HG03159 (cell line): ENCODE measurements around the gene PTPRB.

Experiments used
- ATAC-seq: cut with Tn5 transposase; IDR thresholded peaks from one replicate; pipeline ENCODE4 v1.9.1; 2021; ENCODE audit warnings: mild to moderate bottlenecking, moderate library complexity; ENCODE audit not compliant: unreplicated experiment

The PTPRB gene

DNA sequence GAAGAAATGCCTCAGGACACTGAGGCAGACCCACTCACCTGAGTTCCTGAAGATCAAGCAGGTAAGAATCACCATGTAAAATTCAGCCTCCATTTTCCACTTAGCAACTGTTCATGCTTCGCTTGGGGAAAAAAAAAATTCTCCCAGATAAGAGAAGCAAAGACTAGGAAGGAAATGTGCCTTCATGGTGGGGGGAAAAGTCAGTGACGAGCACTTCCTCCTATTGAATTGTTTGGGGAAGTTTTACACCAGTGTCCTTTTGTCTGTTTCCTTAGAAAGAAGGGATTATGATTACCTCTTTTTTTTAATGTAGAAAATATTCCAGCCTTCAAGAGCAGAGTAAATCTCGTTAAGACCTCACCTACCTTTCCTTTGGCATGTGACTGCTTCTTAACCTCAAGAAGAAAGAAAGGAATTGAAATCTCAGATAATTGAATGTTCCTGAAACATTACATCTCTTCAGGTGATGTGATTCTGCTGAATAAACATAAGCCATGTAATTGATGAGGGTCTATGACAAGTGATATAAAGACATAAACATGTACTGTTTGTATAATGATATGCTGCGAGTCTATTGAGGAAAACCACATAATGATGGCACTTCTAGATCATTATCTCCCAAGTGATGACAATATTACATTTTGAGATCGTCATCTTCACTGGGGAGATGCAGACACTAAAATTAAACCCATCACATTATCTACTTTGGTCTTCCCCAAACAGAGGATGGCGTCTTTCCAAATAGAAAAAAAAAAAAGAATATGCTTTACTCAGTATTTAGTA lies at the start of gene PTPRB:
Gene PTPRB, minus strand, starts transcription at position 127 of the 783 bp plus-strand sequence. Its CDS starts 34 bp downstream, at position 93.
- no peak for ATAC-seq

DNA sequence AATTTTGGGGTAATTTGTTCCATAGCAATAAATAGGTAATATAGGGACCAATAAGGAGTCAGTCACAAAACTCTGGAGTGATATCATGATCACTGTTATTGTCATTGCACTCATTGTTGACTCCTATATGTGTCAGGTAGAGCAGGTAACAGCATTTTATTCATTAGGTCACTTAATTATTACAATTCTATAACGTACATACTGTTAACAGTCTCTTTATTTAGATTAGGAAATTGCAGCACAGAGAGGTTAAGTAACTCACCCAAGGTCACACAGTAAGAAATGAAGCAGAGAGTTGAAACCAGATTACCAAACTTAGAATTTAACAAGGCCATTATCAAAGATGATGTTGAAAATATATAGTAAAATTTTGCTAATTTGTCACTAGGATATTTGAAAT lies 49.7 kb upstream of the PTPRB start:
- no peak for ATAC-seq

DNA sequence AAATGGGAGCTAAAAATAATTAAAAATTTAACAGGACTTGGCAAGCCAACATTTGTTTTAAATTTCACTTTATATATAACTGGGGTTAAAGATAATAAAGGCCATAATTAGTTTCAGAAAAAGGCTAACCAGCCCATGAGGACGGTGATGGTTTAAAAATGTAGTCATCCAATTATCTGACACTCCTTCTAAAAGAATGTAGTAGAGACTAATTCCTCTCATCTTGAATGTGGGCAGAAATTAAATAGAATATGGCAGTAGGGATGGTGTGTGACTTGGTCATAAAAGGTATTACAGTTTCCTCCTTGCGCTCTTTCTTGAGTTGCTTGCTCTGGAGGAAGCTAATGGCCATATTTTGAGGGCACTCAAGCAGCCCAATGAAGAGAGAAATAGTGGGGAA lies 49.1 kb upstream of the PTPRB start:
- no peak for ATAC-seq

- ATAC-seq = no peak
These were observed 46.7 kb upstream of the PTPRB start for GRCh38 chr12:70683976-70684375.

DNA sequence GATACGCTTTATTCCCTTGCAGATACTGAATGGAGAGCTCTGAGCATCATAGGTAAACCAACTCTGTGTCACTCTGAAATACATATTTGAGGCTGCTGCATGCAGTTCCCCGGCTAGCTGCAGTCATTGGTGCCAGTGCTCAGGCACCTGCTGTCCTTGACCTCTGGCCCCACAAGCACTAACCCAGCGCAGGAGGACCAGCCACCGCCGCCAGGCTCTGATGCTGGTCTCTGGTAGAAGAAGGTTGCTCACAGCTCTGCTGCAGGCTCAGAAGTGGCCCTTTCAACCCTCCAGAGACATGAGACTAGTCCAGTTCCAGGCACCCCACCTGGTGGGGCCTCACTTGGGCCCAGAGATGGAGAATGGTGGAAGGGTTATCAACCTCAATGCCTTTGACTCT lies 34.5 kb upstream of the PTPRB start:
- ATAC-seq = no peak

- no peak for ATAC-seq
These were observed 33.7 kb upstream of the PTPRB start for GRCh38 chr12:70670948-70671347.

GRCh38 chr12:70667253-70667652 lies 30.0 kb upstream of the PTPRB start:
- ATAC-seq = no peak

DNA sequence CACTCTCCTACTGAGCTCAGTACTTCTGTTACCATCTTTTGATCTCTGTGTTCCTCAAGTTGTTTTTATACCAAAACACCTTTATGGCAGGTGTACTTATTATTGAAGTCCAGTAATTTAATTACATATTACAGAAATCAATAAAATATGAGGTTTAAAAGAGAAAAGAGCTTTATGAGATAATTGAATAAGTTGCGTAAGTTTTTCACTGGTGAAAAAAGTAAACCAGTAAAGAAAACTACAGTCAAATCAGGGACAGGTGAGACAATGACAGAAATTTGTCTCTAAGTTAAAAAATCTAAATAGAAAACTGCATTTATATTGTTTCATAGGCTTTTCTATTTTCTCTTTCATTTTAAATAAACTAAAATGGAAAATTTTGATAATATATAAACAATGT lies 29.1 kb upstream of the PTPRB start:
- no peak for ATAC-seq

GRCh38 chr12:70664465-70664881 lies 27.2 kb upstream of the PTPRB start:
- ATAC-seq = no peak

DNA sequence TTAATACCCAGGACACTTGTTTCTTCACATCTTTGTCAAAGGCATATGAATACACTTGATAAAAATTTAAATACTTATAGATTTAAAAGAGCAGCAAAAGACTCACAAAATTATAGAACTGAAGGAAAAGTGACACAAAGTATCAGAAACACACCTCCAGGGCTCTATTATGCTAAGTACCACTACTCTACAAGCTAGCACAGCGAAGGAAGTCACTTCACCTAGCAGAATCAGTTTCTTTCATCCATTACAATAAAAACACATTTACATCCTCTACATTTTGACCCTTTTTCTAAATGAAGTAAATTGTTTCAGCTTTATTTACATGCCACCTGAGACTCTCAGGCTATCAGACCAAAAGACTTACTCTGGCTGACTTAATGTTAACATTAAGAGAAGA lies 26.6 kb upstream of the PTPRB start:
- ATAC-seq = no peak

DNA sequence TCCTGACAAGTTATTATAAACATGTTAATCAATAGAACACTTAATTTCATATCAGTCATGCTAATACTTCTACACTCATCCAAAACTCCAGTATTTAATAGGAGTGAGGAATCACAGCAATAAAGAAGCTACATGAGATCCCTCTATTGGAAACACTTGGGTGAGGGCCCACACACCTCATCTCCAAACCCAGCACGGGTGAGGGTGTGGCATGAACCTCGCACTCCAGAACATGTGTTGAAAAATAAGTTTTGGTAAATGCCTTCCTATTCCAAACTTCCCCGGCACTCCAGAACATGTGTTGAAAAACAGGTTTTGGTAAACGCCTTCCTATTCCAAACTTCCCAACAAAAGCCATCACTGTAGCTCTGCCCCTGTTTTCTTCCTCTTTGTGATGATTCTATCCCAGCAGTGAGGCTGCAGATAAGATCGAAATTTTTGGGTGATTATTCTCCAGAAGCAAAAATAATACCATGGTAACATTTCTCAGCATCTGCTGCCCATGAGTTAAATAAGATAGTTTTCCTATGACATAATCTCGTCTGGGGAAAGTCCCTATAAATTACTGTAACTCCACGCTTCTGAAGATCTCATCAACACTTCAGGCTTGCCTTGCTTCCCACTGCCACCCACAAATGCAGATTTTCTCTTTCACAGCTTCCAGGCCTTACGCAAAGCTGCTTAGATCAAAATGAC lies 24.4 kb upstream of the PTPRB start:
- no peak for ATAC-seq

GRCh38 chr12:70660620-70661219 lies 23.5 kb upstream of the PTPRB start:
- no peak for ATAC-seq

DNA sequence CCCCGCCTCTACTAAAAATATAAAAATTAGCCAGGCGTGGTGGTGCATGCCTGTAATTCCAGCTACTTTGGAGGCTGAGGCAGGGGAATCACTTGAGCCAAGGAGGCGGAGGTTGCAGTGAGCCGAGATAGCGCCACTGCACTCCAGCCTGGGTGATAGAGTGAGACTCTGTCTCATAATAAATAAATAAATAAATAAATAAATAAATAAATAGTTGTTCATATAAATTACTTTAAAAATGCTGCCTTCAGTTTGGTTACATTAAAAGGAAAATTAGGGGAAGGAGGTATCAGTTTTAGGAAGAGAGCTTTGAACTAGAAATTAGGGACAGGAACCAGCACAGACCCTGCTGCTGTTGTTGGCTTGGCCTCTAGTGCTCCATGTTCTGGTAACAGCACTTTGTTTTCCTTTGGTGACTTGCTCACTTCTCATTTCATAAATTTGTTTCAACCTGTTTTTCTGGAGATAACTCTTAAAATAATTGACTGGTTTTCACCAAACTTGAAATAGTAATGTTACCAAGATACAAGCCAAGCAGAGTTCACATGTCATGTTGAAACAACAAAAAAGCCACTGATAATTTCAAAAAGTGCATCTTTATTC lies 22.9 kb upstream of the PTPRB start:
- ATAC-seq = no peak

DNA sequence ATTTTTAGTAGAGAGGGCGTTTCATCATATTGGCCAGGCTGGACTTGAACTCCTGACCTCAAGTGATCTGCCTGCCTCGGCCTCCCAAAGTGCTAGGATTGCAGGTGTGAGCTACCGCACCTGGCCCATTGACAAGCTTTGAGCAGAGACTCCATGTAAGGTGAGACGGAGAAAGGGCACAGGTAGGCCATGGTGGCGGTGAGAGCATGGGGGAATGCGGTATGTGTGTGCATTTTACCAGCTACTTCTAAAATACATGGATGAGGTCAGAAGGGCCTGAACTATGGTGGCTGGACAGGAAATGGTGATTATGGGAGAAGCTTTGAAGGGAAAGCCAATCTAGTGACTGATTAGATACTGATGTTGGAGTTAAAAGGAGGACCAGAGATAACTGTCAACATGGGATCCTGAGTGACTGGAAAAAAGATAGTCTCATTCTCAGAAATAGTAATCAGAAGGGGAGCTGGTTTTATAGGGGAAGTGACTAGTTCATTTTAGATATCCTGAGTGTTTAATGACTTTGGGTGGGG lies 21.9 kb upstream of the PTPRB start:
- no peak for ATAC-seq

- no peak for ATAC-seq
These were observed 20.5 kb upstream of the PTPRB start for GRCh38 chr12:70657616-70658286.

GRCh38 chr12:70652451-70652850 lies 15.2 kb upstream of the PTPRB start:
- no peak for ATAC-seq

DNA sequence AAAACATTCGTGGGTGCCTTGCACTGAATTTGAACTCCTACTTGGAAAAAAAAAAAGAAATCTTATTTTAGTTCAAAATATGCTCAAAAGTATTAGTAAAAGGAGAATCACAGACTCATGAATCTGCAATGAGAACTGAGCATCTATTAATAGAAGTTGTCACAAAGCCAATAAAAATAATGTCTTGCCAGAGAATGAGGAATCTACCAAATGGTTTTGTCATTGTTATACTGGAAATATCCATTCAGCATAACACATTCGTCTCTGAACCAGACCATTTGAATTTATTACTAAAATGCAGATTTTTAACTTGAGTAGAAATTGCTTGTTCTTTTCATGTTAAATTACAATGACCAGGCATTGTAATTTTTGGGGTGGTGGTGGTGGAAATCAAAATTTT lies 11.6 kb upstream of the PTPRB start:
- ATAC-seq = no peak

DNA sequence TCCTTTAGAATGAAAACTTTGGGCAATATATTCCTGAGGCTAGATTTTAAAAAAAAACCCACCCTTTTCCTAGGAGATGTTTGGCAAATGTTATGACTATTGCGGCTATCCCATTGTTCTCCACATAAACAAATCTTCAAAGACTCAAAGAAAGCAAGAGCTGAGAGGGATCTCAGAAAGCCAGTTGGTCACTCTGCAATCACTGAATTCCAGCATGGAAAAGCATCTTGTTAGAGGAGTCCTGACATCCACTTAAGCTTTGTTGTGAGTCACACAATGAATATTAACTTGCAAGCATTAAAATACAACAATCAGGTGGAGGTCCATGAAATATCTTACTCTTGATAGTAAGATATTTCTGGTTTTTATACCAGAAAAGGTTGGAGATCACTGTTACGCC lies 11.0 kb upstream of the PTPRB start:
- ATAC-seq = no peak

- ATAC-seq = no peak
These were observed 9.6 kb upstream of the PTPRB start for GRCh38 chr12:70646850-70647249.

- no peak for ATAC-seq
These were observed 8.5 kb upstream of the PTPRB start for GRCh38 chr12:70645494-70646317.
